Liver (tissue), 9 donors: ENCODE data around the gene MPZL2. TPM values are rescaled to one million over a fixed set of nuclear protein-coding genes. Genes with fewer than 3 reads are reported as not detected.

Source experiments
- DNase-seq: peaks from one replicate; pipeline ENCODE4 v3.0.0-alpha.2; 2017; ENCODE audit warnings: low spot score
- H3K27ac ChIP-seq, 2 donors: one replicate each; pipeline ENCODE4 v1.7.0; 2013; ENCODE audit warnings: inconsistent platforms in 2 of 2, low read length in 2 of 2, control low read depth in 1 of 2, low read depth in 1 of 2, mild to moderate bottlenecking in 1 of 2
- H3K27me3 ChIP-seq, 4 donors: one replicate each; pipeline versions ENCODE4 v1.6.1 to v1.7.0; 2013; ENCODE audit warnings: low read length in 3 of 4, inconsistent platforms in 1 of 4, mild to moderate bottlenecking in 1 of 4, moderate library complexity in 1 of 4; ENCODE audit not compliant: control insufficient read depth in 4 of 4, insufficient read depth in 4 of 4
- H3K36me3 ChIP-seq, 4 donors: one replicate each; pipeline versions ENCODE4 v1.6.1 to v1.7.0; 2013; ENCODE audit warnings: low read length in 3 of 4, mild to moderate bottlenecking in 3 of 4, low read depth in 1 of 4, moderate library complexity in 1 of 4; ENCODE audit not compliant: control insufficient read depth in 4 of 4, insufficient read depth in 3 of 4
- H3K4me1 ChIP-seq, 4 donors: one replicate each; pipeline versions ENCODE4 v1.6.1 to v1.7.0; 2013; ENCODE audit warnings: low read length in 3 of 4, mild to moderate bottlenecking in 3 of 4, moderate library complexity in 1 of 4; ENCODE audit not compliant: control insufficient read depth in 4 of 4, insufficient read depth in 4 of 4
- H3K4me3 ChIP-seq, 3 donors: one replicate each; pipeline versions ENCODE4 v1.6.1 to v1.7.0; 2013; ENCODE audit warnings: low read length in 3 of 3, control low read depth in 1 of 3, low read depth in 1 of 3, mild to moderate bottlenecking in 1 of 3
- H3K9ac ChIP-seq, 2 donors: one replicate each; pipeline ENCODE4 v1.7.0; 2013; ENCODE audit warnings: low read length in 2 of 2, mild to moderate bottlenecking in 2 of 2, moderate library complexity in 2 of 2, control low read depth in 1 of 2, low read depth in 1 of 2
- H3K9me3 ChIP-seq, 4 donors: one replicate each; pipeline versions ENCODE4 v1.6.1 to v1.7.0; 2013; ENCODE audit warnings: low read length in 3 of 4; ENCODE audit not compliant: control insufficient read depth in 4 of 4
- EGR1 ChIP-seq, 2 donors: IDR thresholded peaks; 2 replicates each; pipeline ENCODE4 v1.6.1; 2016 to 2018; ENCODE audit warnings: antibody characterized with exemption in 2 of 2, low read depth in 2 of 2
- FOXA1 ChIP-seq: IDR thresholded peaks from 2 replicates; pipeline ENCODE4 v1.6.1; 2016; ENCODE audit warnings: antibody characterized with exemption
- GABPA ChIP-seq, 2 donors: IDR thresholded peaks in 1 of 2; conservative IDR thresholded peaks in 1 of 2; 2 replicates each; pipeline ENCODE4 v1.6.1; 2016; ENCODE audit warnings: antibody characterized with exemption in 2 of 2, mild to moderate bottlenecking in 1 of 2, moderate library complexity in 1 of 2
- HNF4G ChIP-seq: IDR thresholded peaks from 2 replicates; pipeline ENCODE4 v1.6.1; 2016; ENCODE audit warnings: antibody characterized with exemption
- JUND ChIP-seq, 2 donors: IDR thresholded peaks; 2 replicates each; pipeline ENCODE4 v1.6.1; 2016; ENCODE audit warnings: antibody characterized with exemption in 2 of 2
- RAD21 ChIP-seq, 2 donors: IDR thresholded peaks; 2 replicates each; pipeline ENCODE4 v1.6.1; 2016; ENCODE audit warnings: antibody characterized with exemption in 2 of 2, mild to moderate bottlenecking in 2 of 2
- RXRA ChIP-seq, 2 donors: IDR thresholded peaks; 2 replicates each; pipeline ENCODE4 v1.6.1; 2017 to 2018; ENCODE audit warnings: antibody characterized with exemption in 2 of 2, mild to moderate bottlenecking in 1 of 2
- SP1 ChIP-seq: IDR thresholded peaks from 2 replicates; pipeline ENCODE4 v1.6.1; 2018; ENCODE audit warnings: antibody characterized with exemption, mild to moderate bottlenecking
- YY1 ChIP-seq: IDR thresholded peaks from 2 replicates; pipeline ENCODE4 v1.6.1; 2016; ENCODE audit warnings: antibody characterized with exemption, mild to moderate bottlenecking
- WGBS: extraction: QIAGEN DNeasy Blood & Tissue Kit; methylation state at CpG from one replicate; pipeline ENCODE4 v1.1.7; 2013; 5-methylcytosine and 5-hydroxymethylcytosine counted together
- polyA plus RNA-seq, 2 donors: library from polyadenylated mRNA; stranded (reverse) in 1 of 2; unstranded in 1 of 2; fragments of 200-250 nt in 1 of 2; fragments of >200 nt in 1 of 2; fragmentation: Nextera tagmentation in 1 of 2; extraction: Ambion mirVana in 1 of 2; gene quantifications; one replicate each; pipeline versions ENCODE4 v1.2.1 to v1.2.3, GENCODE V29; 2013 to 2015
- total RNA-seq, 2 donors: library from RNA; depleted of rRNA; stranded (reverse); fragments of >200 nt; gene quantifications; one replicate each; pipeline ENCODE4 v1.2.3, GENCODE V29; 2014
- TF ChIP-seq, protein P1 (sequence below): IDR thresholded peaks from 2 replicates; pipeline ENCODE4 v1.6.1; 2016; ENCODE audit warnings: antibody characterized with exemption
- TF ChIP-seq, protein P2 (sequence below): IDR thresholded peaks from 2 replicates; pipeline ENCODE4 v1.6.1; 2016; ENCODE audit warnings: antibody characterized with exemption, mild to moderate bottlenecking
- TF ChIP-seq, protein P3 (sequence below): IDR thresholded peaks from 2 replicates; pipeline ENCODE4 v1.6.1; 2016; ENCODE audit warnings: antibody characterized with exemption
- donor health status: healthy.
- donor health status: healthy.
- donor health status: healthy.
- donor health status: healthy.
- donor health status: healthy.

The MPZL2 gene
- total and polyA plus RNA-seq, 4 donors: 8.4 to 17.2 (median 11.9) TPM

DNA sequence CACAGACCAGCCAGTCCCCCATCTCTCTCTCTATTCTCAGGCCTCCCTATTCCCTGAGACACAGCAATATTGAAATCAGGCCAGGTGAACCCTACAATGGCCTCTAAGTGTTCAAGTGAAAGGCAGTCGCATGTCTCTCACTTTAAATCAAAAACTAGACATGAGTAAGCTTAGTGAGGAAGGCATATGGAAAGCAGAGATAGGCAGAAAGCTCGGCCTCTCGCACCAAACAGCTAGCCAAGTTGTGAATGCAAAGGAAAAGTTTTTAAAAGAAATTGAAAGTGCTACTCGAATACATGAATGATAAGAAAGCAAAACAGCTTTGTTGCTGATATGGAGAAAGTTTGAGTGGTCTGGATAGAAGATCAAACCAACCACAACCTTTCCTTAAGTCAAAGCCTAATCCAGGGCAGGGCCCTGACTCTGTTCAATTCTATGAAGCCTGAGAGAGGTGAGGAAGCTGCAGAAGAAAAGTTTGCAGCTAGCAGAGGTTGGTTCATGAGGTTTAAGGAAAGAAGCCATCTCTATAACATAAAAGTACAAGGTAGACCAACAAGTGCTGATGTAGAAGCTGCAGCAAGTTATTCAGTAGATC lies 19.8 kb upstream of the MPZL2 start:
- H3K9me3 ChIP-seq: no peaks in the 10 kb centered on the region
- no peaks in the 10 kb centered on the region for H3K4me1 ChIP-seq
- no peak overlapping the region for H3K4me3 ChIP-seq
- TF ChIP-seq EGR1 (IDR thresholded peaks at IDR 0.05; ENCODE audit: low read depth in 2 of 2): no peak
- no peak for TF ChIP-seq JUND (IDR thresholded peaks at IDR 0.05)
- TF ChIP-seq, protein P1, sequence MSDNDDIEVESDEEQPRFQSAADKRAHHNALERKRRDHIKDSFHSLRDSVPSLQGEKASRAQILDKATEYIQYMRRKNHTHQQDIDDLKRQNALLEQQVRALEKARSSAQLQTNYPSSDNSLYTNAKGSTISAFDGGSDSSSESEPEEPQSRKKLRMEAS: no peak
- no peak for TF ChIP-seq RXRA (IDR thresholded peaks at IDR 0.05)
- no peak for TF ChIP-seq FOXA1
- TF ChIP-seq RAD21 (IDR thresholded peaks at IDR 0.05): no peak
- no peak for TF ChIP-seq SP1
- TF ChIP-seq, protein P2, sequence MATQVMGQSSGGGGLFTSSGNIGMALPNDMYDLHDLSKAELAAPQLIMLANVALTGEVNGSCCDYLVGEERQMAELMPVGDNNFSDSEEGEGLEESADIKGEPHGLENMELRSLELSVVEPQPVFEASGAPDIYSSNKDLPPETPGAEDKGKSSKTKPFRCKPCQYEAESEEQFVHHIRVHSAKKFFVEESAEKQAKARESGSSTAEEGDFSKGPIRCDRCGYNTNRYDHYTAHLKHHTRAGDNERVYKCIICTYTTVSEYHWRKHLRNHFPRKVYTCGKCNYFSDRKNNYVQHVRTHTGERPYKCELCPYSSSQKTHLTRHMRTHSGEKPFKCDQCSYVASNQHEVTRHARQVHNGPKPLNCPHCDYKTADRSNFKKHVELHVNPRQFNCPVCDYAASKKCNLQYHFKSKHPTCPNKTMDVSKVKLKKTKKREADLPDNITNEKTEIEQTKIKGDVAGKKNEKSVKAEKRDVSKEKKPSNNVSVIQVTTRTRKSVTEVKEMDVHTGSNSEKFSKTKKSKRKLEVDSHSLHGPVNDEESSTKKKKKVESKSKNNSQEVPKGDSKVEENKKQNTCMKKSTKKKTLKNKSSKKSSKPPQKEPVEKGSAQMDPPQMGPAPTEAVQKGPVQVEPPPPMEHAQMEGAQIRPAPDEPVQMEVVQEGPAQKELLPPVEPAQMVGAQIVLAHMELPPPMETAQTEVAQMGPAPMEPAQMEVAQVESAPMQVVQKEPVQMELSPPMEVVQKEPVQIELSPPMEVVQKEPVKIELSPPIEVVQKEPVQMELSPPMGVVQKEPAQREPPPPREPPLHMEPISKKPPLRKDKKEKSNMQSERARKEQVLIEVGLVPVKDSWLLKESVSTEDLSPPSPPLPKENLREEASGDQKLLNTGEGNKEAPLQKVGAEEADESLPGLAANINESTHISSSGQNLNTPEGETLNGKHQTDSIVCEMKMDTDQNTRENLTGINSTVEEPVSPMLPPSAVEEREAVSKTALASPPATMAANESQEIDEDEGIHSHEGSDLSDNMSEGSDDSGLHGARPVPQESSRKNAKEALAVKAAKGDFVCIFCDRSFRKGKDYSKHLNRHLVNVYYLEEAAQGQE: no peak
- TF ChIP-seq, protein P3, sequence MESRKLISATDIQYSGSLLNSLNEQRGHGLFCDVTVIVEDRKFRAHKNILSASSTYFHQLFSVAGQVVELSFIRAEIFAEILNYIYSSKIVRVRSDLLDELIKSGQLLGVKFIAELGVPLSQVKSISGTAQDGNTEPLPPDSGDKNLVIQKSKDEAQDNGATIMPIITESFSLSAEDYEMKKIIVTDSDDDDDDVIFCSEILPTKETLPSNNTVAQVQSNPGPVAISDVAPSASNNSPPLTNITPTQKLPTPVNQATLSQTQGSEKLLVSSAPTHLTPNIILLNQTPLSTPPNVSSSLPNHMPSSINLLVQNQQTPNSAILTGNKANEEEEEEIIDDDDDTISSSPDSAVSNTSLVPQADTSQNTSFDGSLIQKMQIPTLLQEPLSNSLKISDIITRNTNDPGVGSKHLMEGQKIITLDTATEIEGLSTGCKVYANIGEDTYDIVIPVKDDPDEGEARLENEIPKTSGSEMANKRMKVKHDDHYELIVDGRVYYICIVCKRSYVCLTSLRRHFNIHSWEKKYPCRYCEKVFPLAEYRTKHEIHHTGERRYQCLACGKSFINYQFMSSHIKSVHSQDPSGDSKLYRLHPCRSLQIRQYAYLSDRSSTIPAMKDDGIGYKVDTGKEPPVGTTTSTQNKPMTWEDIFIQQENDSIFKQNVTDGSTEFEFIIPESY: no peak
- no peak overlapping the region for H3K27ac ChIP-seq
- no peaks in the 10 kb centered on the region for H3K36me3 ChIP-seq
- DNase-seq: no peak
- 77% methylated on average over 4 of the region's 4 CpGs for WGBS
- no peaks in the 10 kb centered on the region for H3K27me3 ChIP-seq
- H3K9ac ChIP-seq: no peak overlapping the region

DNA sequence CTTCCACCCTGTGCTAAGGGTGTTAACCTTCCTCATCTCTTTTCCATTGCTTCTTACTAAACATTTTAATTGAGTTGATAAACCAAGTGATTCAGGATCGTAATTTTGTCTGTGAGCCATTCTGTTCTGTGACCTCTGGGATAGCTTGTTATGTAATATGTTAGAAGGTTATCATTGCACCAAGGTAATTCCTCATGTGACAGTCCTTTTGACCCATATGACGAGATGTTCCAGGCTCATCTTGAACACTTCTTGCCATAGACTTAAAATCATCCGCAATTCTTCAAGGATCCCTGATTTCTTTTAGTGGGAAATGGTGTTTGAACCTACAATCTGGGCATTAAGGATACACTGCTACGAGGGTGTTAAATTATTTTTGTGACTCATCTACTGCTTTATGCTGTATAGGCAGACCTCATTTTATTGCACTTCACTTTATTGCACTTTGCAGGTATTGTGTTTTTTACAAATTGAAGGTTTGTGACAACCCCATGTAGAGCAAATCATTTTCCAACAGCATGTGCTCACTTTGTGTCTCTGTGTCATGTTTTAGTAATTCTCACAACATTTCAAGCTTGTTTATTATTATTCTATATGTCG lies 19.0 kb upstream of the MPZL2 start:
- no peak overlapping the region for H3K9ac ChIP-seq
- H3K9me3 ChIP-seq: no peaks in the 10 kb centered on the region
- no peak overlapping the region for H3K4me3 ChIP-seq
- H3K36me3 ChIP-seq: no peaks in the 10 kb centered on the region
- TF ChIP-seq EGR1 (IDR thresholded peaks at IDR 0.05; ENCODE audit: low read depth in 2 of 2): no peak
- TF ChIP-seq RAD21 (IDR thresholded peaks at IDR 0.05): no peak
- no peak for TF ChIP-seq GABPA (IDR thresholded peaks at IDR 0.05 in 1 of 2, conservative IDR thresholded peaks at IDR 0.05 in 1 of 2)
- no peak for TF ChIP-seq HNF4G
- TF ChIP-seq FOXA1: no peak
- no peak for TF ChIP-seq SP1
- TF ChIP-seq, protein P1: no peak
- TF ChIP-seq JUND (IDR thresholded peaks at IDR 0.05): no peak
- TF ChIP-seq YY1: no peak
- TF ChIP-seq, protein P2: no peak
- DNase-seq: no peak
- H3K27ac ChIP-seq: no peak overlapping the region
- WGBS: 56% methylated on average over 5 of the region's 5 CpGs
- H3K27me3 ChIP-seq: no peaks in the 10 kb centered on the region
- no peaks in the 10 kb centered on the region for H3K4me1 ChIP-seq
